Measurements from ENCODE around the gene NRXN3. TPM values are rescaled to one million over a fixed set of nuclear protein-coding genes. Genes with fewer than 3 reads are reported as not detected.

The NRXN3 gene
- total RNA-seq, 1 experiment from 2014 or later: 1.1 TPM

DNA sequence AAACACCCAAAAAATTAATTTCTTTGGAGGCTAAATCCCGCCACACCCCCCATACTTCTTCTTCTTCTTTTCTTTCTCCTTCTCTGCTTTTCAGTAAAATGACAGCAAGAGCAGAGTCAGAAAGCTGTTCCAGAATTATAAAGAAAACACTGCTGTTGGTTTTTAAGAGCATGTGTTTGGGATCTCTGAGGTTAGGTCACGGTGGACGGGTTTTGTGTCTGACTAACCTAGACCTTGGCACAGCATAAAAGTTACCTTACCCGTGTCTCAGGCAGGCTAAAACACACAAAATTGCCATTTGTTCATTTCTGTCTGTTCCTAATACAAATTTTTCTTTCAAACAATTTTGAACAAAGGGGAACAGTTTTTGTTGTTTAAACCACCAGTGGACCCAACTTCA lies 540.8 kb downstream of the NRXN3 start:
- no peaks in the 10 kb centered on the region for H4K20me1 ChIP-seq (ENCODE audit: low read length)
- H3K9me2 ChIP-seq (replicated peaks; ENCODE audit: low read length): no peaks in the 10 kb centered on the region
- no peaks in the 10 kb centered on the region for H3K4me1 ChIP-seq (ENCODE audit: insufficient read depth, low read length)
- CTCF ChIA-PET: no interaction called here
- H3K4me3 ChIP-seq (ENCODE audit: low read length): no peak overlapping the region
- no TSS peak for BruUV-seq (replicated peaks)
- DNase-seq: no peak
- ATAC-seq: no peak
- H3K27me3 ChIP-seq (ENCODE audit: low read length): no peaks in the 10 kb centered on the region
- H3K79me2 ChIP-seq (ENCODE audit: low read length): no peaks in the 10 kb centered on the region
- H3K27ac ChIP-seq (ENCODE audit: low read length): no peak overlapping the region
- no peaks in the 10 kb centered on the region for H3K36me3 ChIP-seq (ENCODE audit: low read depth, low read length)
- H2AFZ ChIP-seq (ENCODE audit: low read length): no peak overlapping the region
- intact Hi-C loops (cut with micrococcal nuclease): no loop called here
- TF ChIP-seq, protein P1, sequence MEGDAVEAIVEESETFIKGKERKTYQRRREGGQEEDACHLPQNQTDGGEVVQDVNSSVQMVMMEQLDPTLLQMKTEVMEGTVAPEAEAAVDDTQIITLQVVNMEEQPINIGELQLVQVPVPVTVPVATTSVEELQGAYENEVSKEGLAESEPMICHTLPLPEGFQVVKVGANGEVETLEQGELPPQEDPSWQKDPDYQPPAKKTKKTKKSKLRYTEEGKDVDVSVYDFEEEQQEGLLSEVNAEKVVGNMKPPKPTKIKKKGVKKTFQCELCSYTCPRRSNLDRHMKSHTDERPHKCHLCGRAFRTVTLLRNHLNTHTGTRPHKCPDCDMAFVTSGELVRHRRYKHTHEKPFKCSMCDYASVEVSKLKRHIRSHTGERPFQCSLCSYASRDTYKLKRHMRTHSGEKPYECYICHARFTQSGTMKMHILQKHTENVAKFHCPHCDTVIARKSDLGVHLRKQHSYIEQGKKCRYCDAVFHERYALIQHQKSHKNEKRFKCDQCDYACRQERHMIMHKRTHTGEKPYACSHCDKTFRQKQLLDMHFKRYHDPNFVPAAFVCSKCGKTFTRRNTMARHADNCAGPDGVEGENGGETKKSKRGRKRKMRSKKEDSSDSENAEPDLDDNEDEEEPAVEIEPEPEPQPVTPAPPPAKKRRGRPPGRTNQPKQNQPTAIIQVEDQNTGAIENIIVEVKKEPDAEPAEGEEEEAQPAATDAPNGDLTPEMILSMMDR (conservative IDR thresholded peaks at IDR 0.05; ENCODE audit: low read depth, low read length): no peak
- TF ChIP-seq EZH2phosphoT487 (IDR thresholded peaks at IDR 0.05; ENCODE audit: borderline replicate concordance, low read length): no peak
- no peak for TF ChIP-seq EZH2 (IDR thresholded peaks at IDR 0.05; ENCODE audit: low read length, unreplicated experiment)
- H3K9me3 ChIP-seq (ENCODE audit: low read length): 0 out of 2 replicates have a peak, but pooled peaks cover 9% of the 10 kb centered on the region
- no peaks in the 10 kb centered on the region for H3F3A ChIP-seq (ENCODE audit: low read length, unreplicated experiment)
- H3K4me2 ChIP-seq (ENCODE audit: low read length): no peak overlapping the region
- POLR2A ChIA-PET (ENCODE audit: unreplicated experiment): no interaction called here
- no peak overlapping the region for H3K9ac ChIP-seq (ENCODE audit: low read length)

DNA sequence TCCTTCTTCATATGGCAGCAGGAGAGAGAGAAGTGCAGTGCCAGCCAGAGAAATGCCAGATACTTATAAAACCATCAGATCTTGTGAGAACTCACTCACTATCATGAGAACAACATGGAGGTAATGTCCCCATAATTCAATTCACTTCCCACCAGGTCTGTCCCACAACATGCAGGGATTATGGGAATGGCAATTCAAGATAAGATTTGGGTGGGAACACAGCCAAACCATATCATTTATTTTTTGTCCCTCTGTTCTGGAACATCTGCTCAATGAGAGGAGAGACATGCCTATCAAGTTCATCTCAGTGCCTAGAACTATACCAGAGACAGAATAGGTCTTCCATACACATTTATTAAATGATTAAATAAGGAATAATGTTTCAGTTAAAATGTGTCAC lies 543.5 kb downstream of the NRXN3 start:
- TF ChIP-seq, protein P1 (conservative IDR thresholded peaks at IDR 0.05; ENCODE audit: low read depth, low read length): no peak
- no peak for TF ChIP-seq EZH2 (IDR thresholded peaks at IDR 0.05; ENCODE audit: low read length, unreplicated experiment)
- no peak for TF ChIP-seq EZH2phosphoT487 (IDR thresholded peaks at IDR 0.05; ENCODE audit: borderline replicate concordance, low read length)
- Histone ChIP-seq H3K9me3 (ENCODE audit: low read length) (0 out of 2 replicates have a peak, but pooled peaks cover 9% of the 10 kb centered on the region), H3K79me2 (ENCODE audit: low read length) (no peaks in the 10 kb centered on the region), H4K20me1 (ENCODE audit: low read length) (no peaks in the 10 kb centered on the region), H3K9ac (ENCODE audit: low read length) (no peak overlapping the region), H3K27ac (ENCODE audit: low read length) (no peak overlapping the region), H3K4me3 (ENCODE audit: low read length) (no peak overlapping the region), H3K4me2 (ENCODE audit: low read length) (no peak overlapping the region), H3K9me2 (replicated peaks; ENCODE audit: low read length) (no peaks in the 10 kb centered on the region), H3K4me1 (ENCODE audit: insufficient read depth, low read length) (no peaks in the 10 kb centered on the region), H3K36me3 (ENCODE audit: low read depth, low read length) (no peaks in the 10 kb centered on the region), H3K27me3 (ENCODE audit: low read length) (no peaks in the 10 kb centered on the region), H3F3A (ENCODE audit: low read length, unreplicated experiment) (no peaks in the 10 kb centered on the region), H2AFZ (ENCODE audit: low read length) (no peak overlapping the region)
- POLR2A ChIA-PET (ENCODE audit: unreplicated experiment): no interaction called here
- no peak for DNase-seq
- BruUV-seq (replicated peaks): no TSS peak
- ATAC-seq: no peak
- intact Hi-C loops (cut with micrococcal nuclease): no loop called here
- CTCF ChIA-PET: no interaction called here

DNA sequence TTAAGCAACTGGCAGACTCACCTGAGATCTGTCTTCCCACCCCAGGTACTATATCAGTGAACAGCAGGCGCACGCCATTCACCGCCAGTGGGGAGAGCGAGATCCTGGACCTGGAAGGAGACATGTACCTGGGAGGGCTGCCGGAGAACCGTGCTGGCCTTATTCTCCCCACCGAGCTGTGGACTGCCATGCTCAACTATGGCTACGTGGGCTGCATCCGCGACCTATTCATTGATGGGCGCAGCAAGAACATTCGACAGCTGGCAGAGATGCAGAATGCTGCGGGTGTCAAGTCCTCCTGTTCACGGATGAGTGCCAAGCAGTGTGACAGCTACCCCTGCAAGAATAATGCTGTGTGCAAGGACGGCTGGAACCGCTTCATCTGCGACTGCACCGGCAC lies 544.5 kb downstream of the NRXN3 start:
- H3K27ac ChIP-seq (ENCODE audit: low read length): no peak overlapping the region
- H3K4me3 ChIP-seq (ENCODE audit: low read length): no peak overlapping the region
- H4K20me1 ChIP-seq (ENCODE audit: low read length): no peaks in the 10 kb centered on the region
- 0 out of 2 replicates have a peak, but pooled peaks cover 9% of the 10 kb centered on the region for H3K9me3 ChIP-seq (ENCODE audit: low read length)
- H3K4me2 ChIP-seq (ENCODE audit: low read length): no peak overlapping the region
- TF ChIP-seq EZH2phosphoT487 (IDR thresholded peaks at IDR 0.05; ENCODE audit: borderline replicate concordance, low read length): no peak
- no peak for TF ChIP-seq EZH2 (IDR thresholded peaks at IDR 0.05; ENCODE audit: low read length, unreplicated experiment)
- TF ChIP-seq, protein P1 (conservative IDR thresholded peaks at IDR 0.05; ENCODE audit: low read depth, low read length): no peak
- no peaks in the 10 kb centered on the region for H3K4me1 ChIP-seq (ENCODE audit: insufficient read depth, low read length)
- H3K9me2 ChIP-seq (replicated peaks; ENCODE audit: low read length): no peaks in the 10 kb centered on the region
- POLR2A ChIA-PET (ENCODE audit: unreplicated experiment): no interaction called here
- no peak for DNase-seq
- no peak for ATAC-seq
- no peak overlapping the region for H2AFZ ChIP-seq (ENCODE audit: low read length)
- CTCF ChIA-PET: no interaction called here
- H3K36me3 ChIP-seq (ENCODE audit: low read depth, low read length): no peaks in the 10 kb centered on the region
- no peaks in the 10 kb centered on the region for H3K79me2 ChIP-seq (ENCODE audit: low read length)
- intact Hi-C loops (cut with micrococcal nuclease): no loop called here
- no peak overlapping the region for H3K9ac ChIP-seq (ENCODE audit: low read length)
- H3F3A ChIP-seq (ENCODE audit: low read length, unreplicated experiment): no peaks in the 10 kb centered on the region
- no peaks in the 10 kb centered on the region for H3K27me3 ChIP-seq (ENCODE audit: low read length)
- BruUV-seq (replicated peaks): no TSS peak
